ENCODE results near the gene ADAMTS18. TPM values are rescaled to one million over a fixed set of nuclear protein-coding genes. Genes with fewer than 3 reads are reported as not detected.
"Not testable (repeated sequence)": the region's sequence is repeated elsewhere in the genome, so short reads cannot be mapped to it uniquely, and the experiment has no call there.

Gene ADAMTS18
- total and polyA plus RNA-seq, 2 experiments from 2014 or later, result 2.7 to 5.5 TPM

- no peaks in the 10 kb centered on the region for H3K9me2 ChIP-seq (replicated peaks; ENCODE audit: insufficient read depth)
- H3K79me2 ChIP-seq, result no peaks in the 10 kb centered on the region
- H3K27ac ChIP-seq, result no peak overlapping the region
- H2AFZ ChIP-seq, result no peak overlapping the region
- no peak for DNase-seq (ENCODE audit: low spot score)
- no peaks in the 10 kb centered on the region for H3K36me3 ChIP-seq (replicated peaks; ENCODE audit: insufficient read depth, low read depth)
- peaks cover 4% of the 10 kb centered on the region for H3K27me3 ChIP-seq
- no peak overlapping the region for H3K4me2 ChIP-seq
- TF ChIP-seq EZH2phosphoT487 (IDR thresholded peaks at IDR 0.05; ENCODE audit: low read depth, severe bottlenecking, unreplicated experiment) (no peak), CTCF (IDR thresholded peaks at IDR 0.05; ENCODE audit: poor library complexity) (no peak), EZH2 (IDR thresholded peaks at IDR 0.05; ENCODE audit: borderline replicate concordance) (no peak)
- H3K4me3 ChIP-seq, result no peak overlapping the region
- no peaks in the 10 kb centered on the region for H3K4me1 ChIP-seq (ENCODE audit: insufficient read depth)
- H4K20me1 ChIP-seq (ENCODE audit: insufficient read depth, poor library complexity, severe bottlenecking), result no peaks in the 10 kb centered on the region
- 66% methylated on average over 3 of the region's 3 CpGs for WGBS (ENCODE audit: low lambda C conversion rate, missing lambda C conversion rate)
- H3K9me3 ChIP-seq (ENCODE audit: low read depth), result no peaks in the 10 kb centered on the region
Observed at GRCh38 chr16:77273815-77274214, 161.0 kb downstream of the ADAMTS18 start.

GRCh38 chr16:77271532-77272426, 163.1 kb downstream of the ADAMTS18 start:
- Histone ChIP-seq H3K4me3 (no peak overlapping the region), H3K9me2 (replicated peaks; ENCODE audit: insufficient read depth) (no peaks in the 10 kb centered on the region), H3K27me3 (peaks cover 4% of the 10 kb centered on the region), H2AFZ (no peak overlapping the region), H3K79me2 (no peaks in the 10 kb centered on the region), H3K36me3 (replicated peaks; ENCODE audit: insufficient read depth, low read depth) (no peaks in the 10 kb centered on the region), H3K9me3 (ENCODE audit: low read depth) (no peaks in the 10 kb centered on the region), H4K20me1 (ENCODE audit: insufficient read depth, poor library complexity, severe bottlenecking) (no peaks in the 10 kb centered on the region), H3K4me2 (no peak overlapping the region), H3K4me1 (ENCODE audit: insufficient read depth) (no peaks in the 10 kb centered on the region), H3K27ac (no peak overlapping the region)
- TF ChIP-seq EZH2phosphoT487 (IDR thresholded peaks at IDR 0.05; ENCODE audit: low read depth, severe bottlenecking, unreplicated experiment), result no peak
- TF ChIP-seq CTCF (IDR thresholded peaks at IDR 0.05; ENCODE audit: poor library complexity), result no peak
- no peak for DNase-seq (ENCODE audit: low spot score)
- WGBS (ENCODE audit: low lambda C conversion rate, missing lambda C conversion rate), result 66% methylated on average over 8 of the region's 8 CpGs

- not testable (repeated sequence) for H3K4me1 ChIP-seq (ENCODE audit: insufficient read depth); H3K27me3 ChIP-seq; H3K27ac ChIP-seq; H3K9me3 ChIP-seq (ENCODE audit: low read depth); H3K9me2 ChIP-seq (replicated peaks; ENCODE audit: insufficient read depth); H2AFZ ChIP-seq; H4K20me1 ChIP-seq (ENCODE audit: insufficient read depth, poor library complexity, severe bottlenecking); H3K4me2 ChIP-seq; H3K79me2 ChIP-seq; H3K36me3 ChIP-seq (replicated peaks; ENCODE audit: insufficient read depth, low read depth); DNase-seq (ENCODE audit: low spot score); H3K4me3 ChIP-seq
- WGBS (ENCODE audit: low lambda C conversion rate, missing lambda C conversion rate), result 84% methylated on average over 1 of the region's 1 CpG
Observed at GRCh38 chr16:77266185-77266584, 168.6 kb downstream of the ADAMTS18 start.

- Histone ChIP-seq H3K4me2 (no peak overlapping the region), H3K4me1 (ENCODE audit: insufficient read depth) (no peaks in the 10 kb centered on the region), H3K27ac (no peak overlapping the region), H3K9me3 (ENCODE audit: low read depth) (no peaks in the 10 kb centered on the region), H3K79me2 (no peaks in the 10 kb centered on the region), H3K36me3 (replicated peaks; ENCODE audit: insufficient read depth, low read depth) (no peaks in the 10 kb centered on the region), H3K9me2 (replicated peaks; ENCODE audit: insufficient read depth) (no peaks in the 10 kb centered on the region), H3K27me3 (no peaks in the 10 kb centered on the region), H2AFZ (no peak overlapping the region), H4K20me1 (ENCODE audit: insufficient read depth, poor library complexity, severe bottlenecking) (no peaks in the 10 kb centered on the region), H3K4me3 (no peak overlapping the region)
- WGBS (ENCODE audit: low lambda C conversion rate, missing lambda C conversion rate), result 64% methylated on average over 3 of the region's 3 CpGs
- TF ChIP-seq EZH2phosphoT487 (IDR thresholded peaks at IDR 0.05; ENCODE audit: low read depth, severe bottlenecking, unreplicated experiment), result no peak
- TF ChIP-seq EZH2 (IDR thresholded peaks at IDR 0.05; ENCODE audit: borderline replicate concordance), result no peak
- no peak for TF ChIP-seq CTCF (IDR thresholded peaks at IDR 0.05; ENCODE audit: poor library complexity)
- no peak for DNase-seq (ENCODE audit: low spot score)
Observed at GRCh38 chr16:77262971-77263370, 171.9 kb downstream of the ADAMTS18 start.

Measured in hepatocyte (in vitro differentiated cells).